ENCODE measurements around the gene EIF3A. TPM values are rescaled to one million over a fixed set of nuclear protein-coding genes. Genes with fewer than 3 reads are reported as not detected.

EIF3A gene
- total RNA-seq, 2 donors from 2014 or later: 77.1 to 88.0 TPM

- 60% methylated on average over 6 of the region's 6 CpGs for WGBS
- no peaks in the 10 kb centered on the region for H3K27me3 ChIP-seq (replicated peaks; ENCODE audit: insufficient read depth)
- peaks cover 0 to under 1% of the 10 kb centered on the region in 2 donors for H3K36me3 ChIP-seq
- peaks cover 2% of the 10 kb centered on the region for H3K4me1 ChIP-seq (replicated peaks)
- no peak overlapping the region for H3K4me3 ChIP-seq
- intact Hi-C loops (cut with DNase I): no loop called here
- H3K9me3 ChIP-seq: no peaks in the 10 kb centered on the region
- TF ChIP-seq CTCF (IDR thresholded peaks at IDR 0.05): no peak
- no peak for TF ChIP-seq POLR2A (IDR thresholded peaks at IDR 0.05)
- TF ChIP-seq POLR2AphosphoS5 (IDR thresholded peaks at IDR 0.05): no peak
- no peak for DNase-seq (ENCODE audit: low spot score)
- no peak overlapping the region for H3K27ac ChIP-seq
Observed at GRCh38 chr10:119073584-119073983, 7.0 kb downstream of the EIF3A start.

GRCh38 chr10:119070395-119071165, 10.0 kb downstream of the EIF3A start:
- H3K36me3 ChIP-seq: peaks cover 3 to 5% of the 10 kb centered on the region in 2 donors
- intact Hi-C loops (cut with DNase I): no loop called here
- WGBS: 95% methylated on average over 9 of the region's 9 CpGs

GRCh38 chr10:119061926-119062325, 18.7 kb downstream of the EIF3A start:
- intact Hi-C loops (cut with DNase I): no loop called here

More at GRCh38 chr10:119070395-119071165, 10.0 kb downstream of the EIF3A start:
- no peak for TF ChIP-seq CTCF (IDR thresholded peaks at IDR 0.05)
- TF ChIP-seq POLR2AphosphoS5 (IDR thresholded peaks at IDR 0.05): no peak
- TF ChIP-seq POLR2A (IDR thresholded peaks at IDR 0.05): no peak
- H3K4me3 ChIP-seq: no peak overlapping the region
- no peaks in the 10 kb centered on the region for H3K27me3 ChIP-seq (replicated peaks; ENCODE audit: insufficient read depth)
- H3K4me1 ChIP-seq (replicated peaks): no peaks in the 10 kb centered on the region
- DNase-seq (ENCODE audit: low spot score): no peak
- no peaks in the 10 kb centered on the region for H3K9me3 ChIP-seq
- no peak overlapping the region for H3K27ac ChIP-seq

GRCh38 chr10:119061352-119061751, 19.3 kb downstream of the EIF3A start:
- WGBS: 80% methylated on average over 1 of the region's 1 CpG
- TF ChIP-seq POLR2AphosphoS5 (IDR thresholded peaks at IDR 0.05): no peak
- TF ChIP-seq CTCF (IDR thresholded peaks at IDR 0.05): no peak
- TF ChIP-seq POLR2A (IDR thresholded peaks at IDR 0.05): no peak
- peaks cover 10 to 26% of the 10 kb centered on the region in 2 donors for H3K36me3 ChIP-seq

More at GRCh38 chr10:119061926-119062325, 18.7 kb downstream of the EIF3A start:
- DNase-seq (ENCODE audit: low spot score): no peak
- Histone ChIP-seq H3K9me3 (no peaks in the 10 kb centered on the region), H3K27ac (no peak overlapping the region), H3K36me3 (peaks cover 10 to 26% of the 10 kb centered on the region in 2 donors), H3K27me3 (replicated peaks; ENCODE audit: insufficient read depth) (no peaks in the 10 kb centered on the region), H3K4me3 (no peak overlapping the region), H3K4me1 (replicated peaks) (no peaks in the 10 kb centered on the region)
- 92% methylated on average over 2 of the region's 2 CpGs for WGBS
- TF ChIP-seq CTCF (IDR thresholded peaks at IDR 0.05) (no peak), POLR2A (IDR thresholded peaks at IDR 0.05) (no peak), POLR2AphosphoS5 (IDR thresholded peaks at IDR 0.05) (no peak)

GRCh38 chr10:119060107-119060506, 20.5 kb downstream of the EIF3A start:
- DNase-seq (ENCODE audit: low spot score): no peak
- 83% methylated on average over 1 of the region's 1 CpG for WGBS
- Histone ChIP-seq H3K9me3 (no peaks in the 10 kb centered on the region), H3K27ac (no peak overlapping the region), H3K4me1 (replicated peaks) (no peaks in the 10 kb centered on the region), H3K4me3 (no peak overlapping the region), H3K36me3 (peaks cover 8 to 24% of the 10 kb centered on the region in 2 donors), H3K27me3 (replicated peaks; ENCODE audit: insufficient read depth) (no peaks in the 10 kb centered on the region)
- no peak for TF ChIP-seq POLR2A (IDR thresholded peaks at IDR 0.05)
- TF ChIP-seq POLR2AphosphoS5 (IDR thresholded peaks at IDR 0.05): no peak
- no peak for TF ChIP-seq CTCF (IDR thresholded peaks at IDR 0.05)
- intact Hi-C loops (cut with DNase I): no loop called here

More at GRCh38 chr10:119061352-119061751, 19.3 kb downstream of the EIF3A start:
- no peak for DNase-seq (ENCODE audit: low spot score)
- no peak overlapping the region for H3K4me3 ChIP-seq
- no peaks in the 10 kb centered on the region for H3K27me3 ChIP-seq (replicated peaks; ENCODE audit: insufficient read depth)
- intact Hi-C loops (cut with DNase I): no loop called here
- no peak overlapping the region for H3K27ac ChIP-seq
- no peaks in the 10 kb centered on the region for H3K4me1 ChIP-seq (replicated peaks)
- H3K9me3 ChIP-seq: no peaks in the 10 kb centered on the region

All from prostate gland (tissue), 2 donors.